Measurements from ENCODE around the gene ST6GAL1.
"Not testable (repeated sequence)": the region's sequence is repeated elsewhere in the genome, so short reads cannot be mapped to it uniquely, and the experiment has no call there.

ST6GAL1 gene

GRCh38 chr3:187017511-187018230, 87.3 kb downstream of the ST6GAL1 start:
- peaks cover 0 to 44% (median 19%) of the 10 kb centered on the region in 4 donors for H3K4me1 ChIP-seq
- H3K9me3 ChIP-seq: no peaks in the 10 kb centered on the region
- DNase-seq: peak in 1 of 2 donors; percentile 54
- TF ChIP-seq, protein P1, sequence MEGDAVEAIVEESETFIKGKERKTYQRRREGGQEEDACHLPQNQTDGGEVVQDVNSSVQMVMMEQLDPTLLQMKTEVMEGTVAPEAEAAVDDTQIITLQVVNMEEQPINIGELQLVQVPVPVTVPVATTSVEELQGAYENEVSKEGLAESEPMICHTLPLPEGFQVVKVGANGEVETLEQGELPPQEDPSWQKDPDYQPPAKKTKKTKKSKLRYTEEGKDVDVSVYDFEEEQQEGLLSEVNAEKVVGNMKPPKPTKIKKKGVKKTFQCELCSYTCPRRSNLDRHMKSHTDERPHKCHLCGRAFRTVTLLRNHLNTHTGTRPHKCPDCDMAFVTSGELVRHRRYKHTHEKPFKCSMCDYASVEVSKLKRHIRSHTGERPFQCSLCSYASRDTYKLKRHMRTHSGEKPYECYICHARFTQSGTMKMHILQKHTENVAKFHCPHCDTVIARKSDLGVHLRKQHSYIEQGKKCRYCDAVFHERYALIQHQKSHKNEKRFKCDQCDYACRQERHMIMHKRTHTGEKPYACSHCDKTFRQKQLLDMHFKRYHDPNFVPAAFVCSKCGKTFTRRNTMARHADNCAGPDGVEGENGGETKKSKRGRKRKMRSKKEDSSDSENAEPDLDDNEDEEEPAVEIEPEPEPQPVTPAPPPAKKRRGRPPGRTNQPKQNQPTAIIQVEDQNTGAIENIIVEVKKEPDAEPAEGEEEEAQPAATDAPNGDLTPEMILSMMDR (IDR thresholded peaks at IDR 0.05): no peak
- intact Hi-C loops (cut with DNase I; ENCODE audit: low total_unique reads): no loop called here
- no peaks in the 10 kb centered on the region for H3K27me3 ChIP-seq
- H3K4me3 ChIP-seq: no peak overlapping the region
- no peak overlapping the region for H3K27ac ChIP-seq
- H3K36me3 ChIP-seq: no peaks in the 10 kb centered on the region

- peaks cover 0 to 25% (median 2%) of the 10 kb centered on the region in 4 donors for H3K4me1 ChIP-seq
- H3K9me3 ChIP-seq: no peaks in the 10 kb centered on the region
- H3K4me3 ChIP-seq: no peak overlapping the region
- no peaks in the 10 kb centered on the region for H3K27me3 ChIP-seq
- H3K27ac ChIP-seq: no peak overlapping the region
- H3K36me3 ChIP-seq: no peaks in the 10 kb centered on the region
- DNase-seq: no peak
- TF ChIP-seq, protein P1 (IDR thresholded peaks at IDR 0.05): no peak
- intact Hi-C loops (cut with DNase I; ENCODE audit: low total_unique reads): no loop called here
Measured at GRCh38 chr3:187019542-187020072, 89.3 kb downstream of the ST6GAL1 start.

DNA sequence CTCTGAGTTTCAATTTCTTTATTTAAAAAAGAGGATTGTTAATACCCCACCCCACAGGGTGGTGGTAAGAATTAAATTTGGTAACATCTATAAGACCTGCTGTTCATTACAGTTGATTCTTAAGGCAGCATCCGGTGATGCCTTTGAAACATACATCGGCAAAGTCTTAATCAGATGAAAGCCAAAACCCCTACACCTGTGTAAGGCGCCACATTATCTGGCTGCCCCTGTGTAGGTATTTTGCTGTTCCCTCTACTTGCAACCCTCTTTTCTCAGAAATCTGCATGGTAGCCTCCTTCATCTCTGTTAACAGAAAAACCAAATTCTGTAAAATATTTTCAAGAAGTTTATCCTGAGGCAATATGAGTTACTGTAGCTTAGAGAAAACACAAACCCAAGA, 90.0 kb downstream of the ST6GAL1 start:
- Histone ChIP-seq H3K4me1 (peaks cover 0 to 19% (median 0%) of the 10 kb centered on the region in 4 donors), H3K36me3 (no peaks in the 10 kb centered on the region), H3K4me3 (no peak overlapping the region), H3K27ac (no peak overlapping the region), H3K27me3 (no peaks in the 10 kb centered on the region), H3K9me3 (no peaks in the 10 kb centered on the region)
- TF ChIP-seq, protein P1 (IDR thresholded peaks at IDR 0.05): no peak
- intact Hi-C loops (cut with DNase I; ENCODE audit: low total_unique reads): no loop called here
- no peak for DNase-seq

GRCh38 chr3:187021748-187022402, 91.5 kb downstream of the ST6GAL1 start:
- peaks cover 0 to 19% (median 0%) of the 10 kb centered on the region in 4 donors for H3K4me1 ChIP-seq
- no peaks in the 10 kb centered on the region for H3K9me3 ChIP-seq
- intact Hi-C loops (cut with DNase I; ENCODE audit: low total_unique reads): no loop called here
- no peak overlapping the region for H3K27ac ChIP-seq
- no peaks in the 10 kb centered on the region for H3K36me3 ChIP-seq
- no peak overlapping the region for H3K4me3 ChIP-seq
- TF ChIP-seq, protein P1 (IDR thresholded peaks at IDR 0.05): no peak
- no peaks in the 10 kb centered on the region for H3K27me3 ChIP-seq
- DNase-seq: no peak

- TF ChIP-seq, protein P1 (IDR thresholded peaks at IDR 0.05): no peak
- no peaks in the 10 kb centered on the region for H3K36me3 ChIP-seq
- no peaks in the 10 kb centered on the region for H3K27me3 ChIP-seq
- no peaks in the 10 kb centered on the region for H3K9me3 ChIP-seq
- H3K4me1 ChIP-seq: peaks cover 0 to 12% (median 0%) of the 10 kb centered on the region in 4 donors
- DNase-seq: no peak
- H3K27ac ChIP-seq: no peak overlapping the region
- intact Hi-C loops (cut with DNase I; ENCODE audit: low total_unique reads): no loop called here
- no peak overlapping the region for H3K4me3 ChIP-seq
Measured at GRCh38 chr3:187022403-187023029, 92.2 kb downstream of the ST6GAL1 start.

DNA sequence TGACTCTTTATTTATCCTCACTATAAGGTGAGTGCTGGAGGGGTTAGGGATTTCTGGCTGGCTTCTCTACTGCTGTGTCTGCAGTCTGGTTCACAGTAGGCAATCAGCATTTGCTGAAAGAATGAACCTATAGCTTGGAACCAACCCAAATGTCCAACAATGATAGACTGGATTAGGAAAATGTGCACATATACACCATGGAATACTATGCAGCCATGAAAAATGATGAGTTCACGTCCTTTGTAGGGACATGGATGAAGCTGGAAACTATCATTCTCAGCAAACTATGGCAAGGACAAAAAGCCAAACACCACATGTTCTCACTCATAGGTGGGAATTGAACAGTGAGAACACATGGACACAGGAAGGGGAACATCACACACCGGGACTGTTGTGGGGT, 93.0 kb downstream of the ST6GAL1 start:
- intact Hi-C loops (cut with DNase I; ENCODE audit: low total_unique reads); H3K36me3 ChIP-seq; H3K27ac ChIP-seq; DNase-seq; H3K27me3 ChIP-seq; H3K4me3 ChIP-seq; H3K9me3 ChIP-seq; H3K4me1 ChIP-seq: not testable (repeated sequence)

Data from tibial artery (tissue), 4 donors.